HepG2 (cell line): ENCODE results near the gene MT1M. TPM values are rescaled to one million over a fixed set of nuclear protein-coding genes. Genes with fewer than 3 reads are reported as not detected.

Experiments
- ATAC-seq: fragments of 200-7000 bp; cut with Tn5 transposase; 3 replicates; pipeline ENCODE4 v1.9.1; 2020; ENCODE audit warnings: mild to moderate bottlenecking, moderate library complexity
- BruUV-seq: library from RNA; stranded (reverse); fragments of 400-500 nt; replicated peaks from 2 replicates; lab custom pipeline; 2021; lab: Mats Ljungman, UMichigan
- CTCF ChIA-PET: fragments of 300-600 bp; formaldehyde crosslinking; extraction: SDS; loops from one replicate; lab custom pipeline; 2021; ENCODE audit warnings: low total read pairs, inconsistent platforms, low intra/inter-chr PET ratio; lab: Yijun Ruan, JAX
- POLR2A ChIA-PET: fragments of 350-600 bp; sonication (Branson Sonifier 250); formaldehyde crosslinking; loops from one replicate; lab custom pipeline; 2020; ENCODE audit warnings: antibody characterized with exemption, inconsistent platforms; lab: Yijun Ruan, JAX
- DNase-seq: peaks from one replicate; pipeline ENCODE4 v3.0.0-alpha.2; 2015; ENCODE audit warnings: low spot score
- FAIRE-seq: peaks from 3 replicates; lab custom pipeline; 2011; peaks lifted over from hg19 to GRCh38; lab: Jason Lieb, UNC
- H2AFZ ChIP-seq: one replicate; pipeline ENCODE4 v1.6.1; 2011; ENCODE audit warnings: low read length, inconsistent platforms
- H3K27ac ChIP-seq: fragments of 300-600 bp; 3 replicates; pipeline ENCODE4 v1.8.0; 2011; ENCODE audit warnings: mixed run types, mild to moderate bottlenecking, mixed read lengths, low read length, inconsistent platforms; ENCODE audit not compliant: insufficient read depth; ENCODE audit errors: extremely low read length
- H3K27me3 ChIP-seq, 2 experiments: fragments of 200-600 bp in 1 of 2; 2 replicates in 1 of 2; 3 replicates in 1 of 2; pipeline versions ENCODE4 v1.6.0 to v1.8.0; 2011; ENCODE audit warnings: low read length in 2 of 2, mild to moderate bottlenecking in 2 of 2, moderate library complexity in 2 of 2, inconsistent platforms in 1 of 2; ENCODE audit not compliant: insufficient read depth in 2 of 2, control insufficient read depth in 1 of 2
- H3K36me3 ChIP-seq, 2 experiments: fragments of 200-600 bp in 1 of 2; replicated peaks in 1 of 2; 2 replicates in 1 of 2; 3 replicates in 1 of 2; pipeline versions ENCODE4 v1.5.1 to v1.8.0; 2011; ENCODE audit warnings: low read length in 2 of 2, inconsistent platforms in 1 of 2; ENCODE audit not compliant: insufficient read depth in 2 of 2, control insufficient read depth in 1 of 2
- H3K4me1 ChIP-seq: 2 replicates; pipeline ENCODE4 v1.5.1; 2012; ENCODE audit warnings: low read length, inconsistent platforms; ENCODE audit not compliant: insufficient read depth
- H3K4me2 ChIP-seq: 2 replicates; pipeline ENCODE4 v1.6.0; 2011; ENCODE audit warnings: low read depth, low read length, inconsistent platforms
- H3K4me3 ChIP-seq, 3 experiments: fragments of 200-600 bp in 1 of 3; sonication (generic), shearing (Covaris generic) in 1 of 3; replicated peaks in 1 of 3; 2 replicates each; pipeline ENCODE4 v1.5.1; 2011 to 2016; ENCODE audit warnings: low read length in 3 of 3, inconsistent platforms in 2 of 3, low read depth in 2 of 3, mild to moderate bottlenecking in 2 of 3, control low read depth in 1 of 3, mixed read lengths in 1 of 3; ENCODE audit not compliant: insufficient read depth in 1 of 3
- H3K79me2 ChIP-seq: one replicate; pipeline ENCODE4 v1.6.1; 2011; ENCODE audit warnings: low read length, inconsistent platforms; ENCODE audit not compliant: insufficient read depth
- H3K9ac ChIP-seq: 2 replicates; pipeline ENCODE4 v1.6.0; 2011; ENCODE audit warnings: mild to moderate bottlenecking, low read depth, low read length, inconsistent platforms; ENCODE audit not compliant: insufficient read depth
- H3K9me3 ChIP-seq: 2 replicates; pipeline ENCODE4 v1.5.1; 2012; ENCODE audit warnings: mild to moderate bottlenecking, low read length
- H4K20me1 ChIP-seq: 2 replicates; pipeline ENCODE4 v1.6.0; 2011; ENCODE audit warnings: inconsistent platforms, mild to moderate bottlenecking, low read length, moderate library complexity; ENCODE audit not compliant: insufficient read depth
- ATF3 ChIP-seq: sonication (generic); formaldehyde crosslinking; IDR thresholded peaks from 2 replicates; pipeline ENCODE4 v1.4.0; 2020; ENCODE audit warnings: missing genetic modification reagents
- KLF16 ChIP-seq, 2 experiments: sonication (generic) in 1 of 2; formaldehyde crosslinking in 1 of 2; IDR thresholded peaks; 2 replicates each; pipeline versions ENCODE4 v1.6.1 to v1.8.0; 2016 to 2023; ENCODE audit warnings: missing genetic modification reagents in 2 of 2, missing compliant biosample characterization in 1 of 2
- KMT2B ChIP-seq: IDR thresholded peaks from 2 replicates; pipeline ENCODE4 v1.6.1; 2016; ENCODE audit warnings: missing genetic modification reagents, missing compliant biosample characterization
- NCOA1 ChIP-seq: sonication (generic); formaldehyde crosslinking; IDR thresholded peaks from 2 replicates; pipeline ENCODE4 v1.9.0; 2021; ENCODE audit warnings: missing genetic modification reagents
- NR2F1 ChIP-seq, 2 experiments: fragments of 450-650 bp in 1 of 2; formaldehyde crosslinking in 1 of 2; IDR thresholded peaks; 2 replicates each; pipeline versions ENCODE4 v1.5.0 to v1.6.1; 2016 to 2020; ENCODE audit warnings: mild to moderate bottlenecking in 1 of 2, missing compliant biosample characterization in 1 of 2, missing genetic modification reagents in 1 of 2, moderate library complexity in 1 of 2
- PHF8 ChIP-seq: sonication (generic); formaldehyde crosslinking; IDR thresholded peaks from 2 replicates; pipeline ENCODE4 v1.5.0; 2020; ENCODE audit warnings: missing genetic modification reagents
- RAD51 ChIP-seq: fragments of 450-650 bp; IDR thresholded peaks from 2 replicates; pipeline ENCODE4 v1.6.1; 2016; ENCODE audit warnings: borderline replicate concordance
- ZFP82 ChIP-seq: sonication (generic); formaldehyde crosslinking; IDR thresholded peaks from 2 replicates; pipeline ENCODE4 v1.5.1; 2020; ENCODE audit warnings: mild to moderate bottlenecking, missing genetic modification reagents, borderline replicate concordance
- ZFX ChIP-seq: sonication (generic); formaldehyde crosslinking; IDR thresholded peaks from 2 replicates; pipeline ENCODE4 v1.4.0; 2020; ENCODE audit warnings: mild to moderate bottlenecking, low read depth, missing genetic modification reagents, moderate library complexity
- ZMAT5 ChIP-seq: sonication (generic); formaldehyde crosslinking; IDR thresholded peaks from 2 replicates; pipeline ENCODE4 v1.5.0; 2020; ENCODE audit warnings: mild to moderate bottlenecking, low read depth, missing genetic modification reagents, borderline replicate concordance
- ZNF414 ChIP-seq: sonication (generic); formaldehyde crosslinking; IDR thresholded peaks from 2 replicates; pipeline ENCODE4 v1.5.0; 2020; ENCODE audit warnings: missing genetic modification reagents
- ZNF446 ChIP-seq: sonication (generic); formaldehyde crosslinking; IDR thresholded peaks from 2 replicates; pipeline ENCODE4 v1.5.0; 2020; ENCODE audit warnings: mild to moderate bottlenecking, missing genetic modification reagents
- ZNF775 ChIP-seq: sonication (generic); formaldehyde crosslinking; IDR thresholded peaks from 2 replicates; pipeline ENCODE4 v1.4.0; 2020; ENCODE audit warnings: missing genetic modification reagents, mild to moderate bottlenecking, moderate library complexity, borderline replicate concordance
- ZSCAN21 ChIP-seq: sonication (generic); formaldehyde crosslinking; IDR thresholded peaks from 2 replicates; pipeline ENCODE4 v1.8.0; 2022; ENCODE audit warnings: mild to moderate bottlenecking, missing genetic modification reagents, moderate library complexity, borderline replicate concordance
- ZSCAN30 ChIP-seq: sonication (generic); formaldehyde crosslinking; IDR thresholded peaks from 2 replicates; pipeline ENCODE4 v1.5.0; 2020; ENCODE audit warnings: mild to moderate bottlenecking, missing genetic modification reagents
- WGBS: methylation state at CpG from one replicate; pipeline ENCODE4 v1.1.6; 2017; ENCODE audit warnings: low lambda C conversion rate; 5-methylcytosine and 5-hydroxymethylcytosine counted together
- in situ Hi-C: cut with HindIII; loops from 2 replicates; pipeline ENCODE4 v1.10.0; 2017; ENCODE audit warnings: low pct_unique_long_range_greater_than_20kb; ENCODE audit not compliant: extremely low pct_ligation_motif_present
- intact Hi-C: fragments of 100-400 bp; cut with micrococcal nuclease; formaldehyde crosslinking; loops from one replicate; pipeline ENCODE4 v1.10.0; 2022; ENCODE audit not compliant: unreplicated experiment
- polyA plus RNA-seq, 8 experiments: library from polyadenylated mRNA; depleted of rRNA in 3 of 8; stranded (reverse) in 7 of 8; unstranded in 1 of 8; fragments of >200 nt; fragmentation: Illumina TruSeq in 4 of 8; extraction: Trizol in 4 of 8; gene quantifications; 2 replicates each; pipeline versions ENCODE4 v1.2.1 to v1.2.3, GENCODE V29; 2011 to 2016; ENCODE audit warnings: low read depth in 4 of 8, missing spikeins in 1 of 8, mixed read lengths in 1 of 8; ENCODE audit not compliant: insufficient read depth in 1 of 8
- total RNA-seq, 5 experiments: library from RNA; depleted of rRNA; stranded (reverse); fragments of >200 nt; fragmentation: Illumina TruSeq; extraction: Trizol; gene quantifications; 2 replicates each; pipeline ENCODE4 v1.2.3, GENCODE V29; 2016; ENCODE audit warnings: low read depth in 1 of 5
- TF ChIP-seq, protein P1 (sequence below): sonication (generic); formaldehyde crosslinking; IDR thresholded peaks from 2 replicates; pipeline ENCODE4 v1.5.0; 2020; ENCODE audit warnings: missing genetic modification reagents, mild to moderate bottlenecking, borderline replicate concordance
- TF ChIP-seq, protein P2 (sequence below): sonication (generic); formaldehyde crosslinking; IDR thresholded peaks from 2 replicates; pipeline ENCODE4 v1.9.0; 2021; ENCODE audit warnings: missing genetic modification reagents, mild to moderate bottlenecking, borderline replicate concordance

MT1M gene
- total and polyA plus RNA-seq, 2 of the 13 experiments (the other 11 are each of a cell fraction or from before 2014, with no cell fraction given), result 4.6 TPM; not detected in 1

DNA sequence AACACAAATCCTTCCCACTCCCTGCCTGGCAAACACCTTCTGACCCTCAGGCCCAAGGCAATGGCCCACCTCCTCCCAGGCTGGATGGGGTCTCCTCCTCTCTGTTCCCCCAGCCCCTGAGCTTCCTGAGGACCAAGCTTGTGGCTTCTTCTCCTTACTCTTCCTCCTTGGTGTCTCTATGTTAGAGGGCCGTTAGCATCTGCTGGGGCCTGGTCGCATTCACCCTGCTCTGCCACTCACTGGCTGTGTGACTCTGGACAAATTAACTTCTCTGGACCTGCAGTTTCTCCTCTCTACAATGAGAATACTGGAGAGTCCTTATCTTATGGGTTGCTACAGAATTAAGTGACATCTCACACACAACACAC lies 24.8 kb upstream of the MT1M start:
- Histone ChIP-seq H3K9ac (peak overlapping the region; percentile 79), H3K4me3 (peak overlapping the region; percentile 75 to 84 (median 78)), H3K9me3 (no peaks in the 10 kb centered on the region), H3K36me3 (no peaks in the 10 kb centered on the region), H3K4me2 (peak overlapping the region; percentile 91), H3K79me2 (no peaks in the 10 kb centered on the region), H3K27ac (peak overlapping the region; percentile 93), H4K20me1 (no peaks in the 10 kb centered on the region), H3K4me1 (peaks cover 72% of the 10 kb centered on the region), H3K27me3 (no peaks in the 10 kb centered on the region; a peak in 1 of 5 replicates), H2AFZ (no peak overlapping the region)
- TSS peak; percentile 95 for BruUV-seq
- ChIA-PET CTCF (no interaction called here), POLR2A (interaction anchor here (0.8 to 3.4 kb wide), 18 partner anchors 11 to 765 kb away, joined by 3 to 39 read pairs (median 4); partner anchors contain the start of genes CX3CL1, HERPUD1, MT1E and MT1G)
- ATAC-seq, result peak; percentile 2
- no peak for DNase-seq
- no peak for FAIRE-seq
- intact Hi-C loops, result loop anchor here (1.0 to 10.0 kb wide), 4 partner anchors 19 to 257 kb away; partner anchors contain the start of genes MT1B, MT1F and SLC12A3
- in situ Hi-C loops, result no loop called here
- 0% methylated on average over 2 of the region's 2 CpGs for WGBS
- TF ChIP-seq NCOA1 (peak; percentile 23; the same call in 1 of the 2 replicates), ZMAT5 (CRISPR knock-in tag) (no peak), ATF3 (CRISPR knock-in tag) (no peak), ZFX (CRISPR knock-in tag) (peak; percentile 20), RAD51 (no peak), ZNF775 (CRISPR knock-in tag) (0 out of 2 replicates have a peak, but pooled peaks have one; percentile 14), NR2F1 (CRISPR knock-in tag; IDR thresholded peaks at IDR 0.05) (0 out of 4 replicates have a peak, but pooled peaks of 1 of the 2 experiments have one; percentile 3), ZFP82 (peak; percentile 32; the same call in 1 of the 2 replicates), ZSCAN30 (CRISPR knock-in tag) (peak; percentile 36; the same call in 1 of the 2 replicates), ZNF446 (CRISPR knock-in tag) (0 out of 2 replicates have a peak, but pooled peaks have one; percentile 5), KMT2B (no peak), ZSCAN21 (CRISPR knock-in tag) (0 out of 2 replicates have a peak, but pooled peaks have one; percentile 10), KLF16 (CRISPR knock-in tag; IDR thresholded peaks at IDR 0.05) (0 out of 4 replicates have a peak, but pooled peaks of 1 of the 2 experiments have one; percentile 22), PHF8 (peak; percentile 22; the same call in 1 of the 2 replicates), ZNF414 (0 out of 2 replicates have a peak, but pooled peaks have one; percentile 35)
- TF ChIP-seq, protein P1, sequence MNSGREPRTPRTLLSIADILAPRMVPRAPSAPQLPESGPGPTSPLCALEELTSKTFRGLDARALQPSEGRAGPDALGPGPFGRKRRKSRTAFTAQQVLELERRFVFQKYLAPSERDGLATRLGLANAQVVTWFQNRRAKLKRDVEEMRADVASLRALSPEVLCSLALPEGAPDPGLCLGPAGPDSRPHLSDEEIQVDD (CRISPR knock-in tag), result 0 out of 2 replicates have a peak, but pooled peaks have one; percentile 13
- TF ChIP-seq, protein P2, sequence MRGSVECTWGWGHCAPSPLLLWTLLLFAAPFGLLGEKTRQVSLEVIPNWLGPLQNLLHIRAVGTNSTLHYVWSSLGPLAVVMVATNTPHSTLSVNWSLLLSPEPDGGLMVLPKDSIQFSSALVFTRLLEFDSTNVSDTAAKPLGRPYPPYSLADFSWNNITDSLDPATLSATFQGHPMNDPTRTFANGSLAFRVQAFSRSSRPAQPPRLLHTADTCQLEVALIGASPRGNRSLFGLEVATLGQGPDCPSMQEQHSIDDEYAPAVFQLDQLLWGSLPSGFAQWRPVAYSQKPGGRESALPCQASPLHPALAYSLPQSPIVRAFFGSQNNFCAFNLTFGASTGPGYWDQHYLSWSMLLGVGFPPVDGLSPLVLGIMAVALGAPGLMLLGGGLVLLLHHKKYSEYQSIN (CRISPR knock-in tag), result no peak
